ENCODE data around the gene GPR62.

GPR62 gene

DNA sequence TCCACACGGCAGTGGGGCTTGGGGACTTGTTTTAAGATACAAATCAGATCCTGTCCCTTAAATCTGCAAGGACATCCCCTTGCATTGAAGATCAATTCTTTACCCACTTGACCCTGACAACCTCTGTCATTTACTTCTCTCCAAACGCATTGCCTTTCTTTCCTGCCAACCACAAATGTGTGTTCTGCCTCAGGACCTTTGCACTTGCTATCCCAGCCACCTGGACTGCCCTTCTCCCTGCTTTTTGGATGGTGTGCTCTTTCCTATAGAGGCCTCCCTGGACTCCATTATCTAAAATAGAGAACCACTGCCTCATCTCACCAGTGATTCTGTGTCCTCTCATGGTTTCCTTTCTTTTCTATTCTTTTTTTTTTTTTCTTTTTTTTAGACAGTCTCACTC lies 42.0 kb downstream of the GPR62 start:
- TF ChIP-seq, protein P1, sequence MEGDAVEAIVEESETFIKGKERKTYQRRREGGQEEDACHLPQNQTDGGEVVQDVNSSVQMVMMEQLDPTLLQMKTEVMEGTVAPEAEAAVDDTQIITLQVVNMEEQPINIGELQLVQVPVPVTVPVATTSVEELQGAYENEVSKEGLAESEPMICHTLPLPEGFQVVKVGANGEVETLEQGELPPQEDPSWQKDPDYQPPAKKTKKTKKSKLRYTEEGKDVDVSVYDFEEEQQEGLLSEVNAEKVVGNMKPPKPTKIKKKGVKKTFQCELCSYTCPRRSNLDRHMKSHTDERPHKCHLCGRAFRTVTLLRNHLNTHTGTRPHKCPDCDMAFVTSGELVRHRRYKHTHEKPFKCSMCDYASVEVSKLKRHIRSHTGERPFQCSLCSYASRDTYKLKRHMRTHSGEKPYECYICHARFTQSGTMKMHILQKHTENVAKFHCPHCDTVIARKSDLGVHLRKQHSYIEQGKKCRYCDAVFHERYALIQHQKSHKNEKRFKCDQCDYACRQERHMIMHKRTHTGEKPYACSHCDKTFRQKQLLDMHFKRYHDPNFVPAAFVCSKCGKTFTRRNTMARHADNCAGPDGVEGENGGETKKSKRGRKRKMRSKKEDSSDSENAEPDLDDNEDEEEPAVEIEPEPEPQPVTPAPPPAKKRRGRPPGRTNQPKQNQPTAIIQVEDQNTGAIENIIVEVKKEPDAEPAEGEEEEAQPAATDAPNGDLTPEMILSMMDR (IDR thresholded peaks at IDR 0.05; ENCODE audit: borderline replicate concordance, control extremely low read depth, extremely low read depth, insufficient read depth, missing control alignments) = no peak
- no peak for DNase-seq (ENCODE audit: low spot score)
- in situ Hi-C loops (cut with MboI; ENCODE audit: low sequenced_read_pairs, unreplicated experiment) = no loop called here

DNA sequence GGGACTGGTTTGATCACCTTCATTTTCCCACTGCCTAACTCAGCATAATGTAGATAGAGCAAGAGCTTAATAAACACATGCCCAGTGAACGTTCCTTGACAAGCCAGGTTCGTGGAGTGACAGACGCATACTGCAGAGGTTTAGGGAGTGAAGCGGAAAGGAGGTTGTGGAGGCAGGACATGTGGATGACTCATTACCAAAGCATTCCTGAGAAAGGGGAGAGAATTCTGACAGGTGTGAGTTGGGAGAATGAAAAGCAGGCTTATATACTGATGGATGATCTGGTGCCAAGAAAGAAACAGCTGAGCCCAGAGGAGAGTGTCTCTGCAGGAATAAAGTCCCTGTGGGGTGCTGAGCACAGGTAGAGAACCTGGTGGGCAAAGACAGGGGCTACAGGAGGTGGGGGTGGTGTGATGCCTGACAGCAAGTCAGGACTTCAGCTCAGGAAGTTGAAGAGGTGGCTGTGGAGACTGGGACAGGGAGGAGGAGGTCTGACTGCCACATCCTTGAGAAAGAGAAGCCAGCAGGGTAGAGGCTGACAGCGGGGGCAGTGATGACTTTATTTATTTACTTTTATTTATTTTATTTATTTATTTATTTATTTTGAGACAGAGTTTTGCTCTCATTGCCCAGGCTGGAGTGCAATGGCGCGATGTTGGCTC lies 42.9 kb downstream of the GPR62 start:
- TF ChIP-seq, protein P1 (IDR thresholded peaks at IDR 0.05; ENCODE audit: borderline replicate concordance, control extremely low read depth, extremely low read depth, insufficient read depth, missing control alignments) = no peak
- in situ Hi-C loops (cut with MboI; ENCODE audit: low sequenced_read_pairs, unreplicated experiment) = no loop called here
- DNase-seq (ENCODE audit: low spot score) = no peak

DNA sequence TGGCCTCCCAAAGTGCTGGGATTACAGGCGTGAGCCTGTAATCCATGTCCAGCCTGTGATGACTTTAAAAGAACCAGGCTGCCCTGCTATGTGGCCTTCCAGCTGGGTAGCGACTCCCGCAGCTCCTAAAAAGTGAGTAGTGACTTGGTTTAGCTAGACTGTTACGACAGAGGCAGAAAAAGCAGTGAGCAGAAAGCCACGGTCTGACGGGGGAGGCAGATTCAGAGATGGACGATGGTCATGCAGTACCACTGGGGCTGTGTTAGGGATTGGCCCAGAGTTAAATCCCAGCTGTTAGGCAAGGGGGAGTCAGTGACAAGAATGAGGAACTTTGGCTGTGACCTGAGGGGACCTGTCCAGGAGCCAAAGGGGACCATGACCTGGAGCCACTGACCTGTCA lies 43.6 kb downstream of the GPR62 start:
- TF ChIP-seq, protein P1 (IDR thresholded peaks at IDR 0.05; ENCODE audit: borderline replicate concordance, control extremely low read depth, extremely low read depth, insufficient read depth, missing control alignments) = no peak
- in situ Hi-C loops (cut with MboI; ENCODE audit: low sequenced_read_pairs, unreplicated experiment) = no loop called here
- DNase-seq (ENCODE audit: low spot score) = no peak

DNA sequence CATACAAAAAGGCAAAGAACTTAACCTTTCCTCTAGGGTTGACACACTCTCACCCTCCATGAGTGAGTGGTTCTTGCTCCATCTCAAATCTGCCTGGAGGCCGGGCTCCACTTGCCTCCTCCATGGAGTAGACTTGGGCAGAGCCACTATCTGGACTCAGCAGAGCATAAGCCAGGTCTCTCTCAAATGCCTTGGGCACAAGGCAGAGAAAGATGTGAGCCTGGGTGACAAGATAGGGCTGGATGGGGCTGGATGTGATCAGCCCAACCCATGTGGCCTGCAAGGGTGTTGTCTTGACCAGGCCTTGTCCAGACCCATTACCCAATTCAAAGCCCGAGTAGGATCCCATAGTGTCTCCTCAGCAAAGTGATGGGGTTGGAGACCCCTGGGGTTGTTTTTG lies 44.7 kb downstream of the GPR62 start:
- in situ Hi-C loops (cut with MboI; ENCODE audit: low sequenced_read_pairs, unreplicated experiment) = loop anchor here (5.0 kb wide), 1 partner anchor 142 kb away; no protein-coding TSS in a partner anchor
- TF ChIP-seq, protein P1 (IDR thresholded peaks at IDR 0.05; ENCODE audit: borderline replicate concordance, control extremely low read depth, extremely low read depth, insufficient read depth, missing control alignments) = no peak
- no peak for DNase-seq (ENCODE audit: low spot score)

DNA sequence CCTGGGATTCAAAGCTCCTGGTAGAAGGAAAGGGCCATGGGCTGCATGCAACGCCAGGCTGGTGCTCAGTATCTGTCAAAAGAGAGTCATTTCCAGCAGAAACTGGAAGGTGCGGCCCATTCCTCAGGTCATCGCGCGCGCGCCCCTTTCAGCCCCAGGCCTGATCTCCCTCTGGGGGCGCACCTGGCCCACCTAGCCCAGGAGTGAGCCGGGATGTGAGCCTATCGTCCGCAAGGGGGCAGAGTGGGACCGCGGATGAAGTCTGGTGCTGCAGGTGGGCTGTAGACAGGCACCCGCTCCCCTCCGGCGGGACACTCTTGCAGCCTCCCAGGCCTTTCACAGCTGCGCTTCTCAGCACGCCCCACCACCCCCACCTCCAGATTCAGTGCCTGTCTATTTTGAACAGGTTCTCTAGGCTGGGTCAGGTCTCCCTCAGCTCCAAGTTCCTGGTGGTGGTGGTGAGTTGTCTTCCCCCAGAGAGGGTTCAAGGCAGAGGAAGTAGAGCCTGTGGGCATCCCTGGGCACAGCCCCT lies 46.3 kb downstream of the GPR62 start:
- TF ChIP-seq, protein P1 (IDR thresholded peaks at IDR 0.05; ENCODE audit: borderline replicate concordance, control extremely low read depth, extremely low read depth, insufficient read depth, missing control alignments) = peak; percentile 91
- in situ Hi-C loops (cut with MboI; ENCODE audit: low sequenced_read_pairs, unreplicated experiment) = loop anchor here (5.0 kb wide), 1 partner anchor 141 kb away; no protein-coding TSS in a partner anchor

DNA sequence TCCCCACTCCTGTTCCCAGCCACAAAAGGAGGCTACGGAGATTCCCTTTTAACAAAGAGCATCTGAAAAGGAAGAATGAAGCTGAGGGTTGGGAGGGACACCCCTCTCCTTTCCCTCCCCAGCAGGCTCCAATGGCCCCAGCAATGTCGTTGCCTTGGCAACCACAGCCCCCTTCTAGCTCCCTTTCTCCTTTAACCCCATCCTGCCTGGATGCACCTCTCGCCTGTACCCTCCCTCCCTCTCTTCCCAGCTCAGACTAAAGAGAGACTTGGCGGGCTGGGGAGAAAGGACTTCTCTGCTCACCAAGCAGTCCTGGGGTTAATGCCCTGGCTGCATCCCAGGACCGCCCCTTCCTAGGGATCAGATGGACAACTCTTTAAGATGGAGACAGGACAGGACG lies 47.6 kb downstream of the GPR62 start:
- in situ Hi-C loops (cut with MboI; ENCODE audit: low sequenced_read_pairs, unreplicated experiment) = loop anchor here (5.0 kb wide), 1 partner anchor 140 kb away; no protein-coding TSS in a partner anchor
- TF ChIP-seq, protein P1 (IDR thresholded peaks at IDR 0.05; ENCODE audit: borderline replicate concordance, control extremely low read depth, extremely low read depth, insufficient read depth, missing control alignments) = no peak
- no peak for DNase-seq (ENCODE audit: low spot score)

More for the DNA sequence above, 46.3 kb downstream of the GPR62 start:
- peak; percentile 95 for DNase-seq (ENCODE audit: low spot score)
